HUES6 (cell line): ENCODE results near the gene AJM1.

Experiments used
- H3K27ac ChIP-seq: 2 replicates; pipeline ENCODE4 v1.7.0; 2013; ENCODE audit warnings: low read depth, mild to moderate bottlenecking, low read length, inconsistent platforms
- H3K27me3 ChIP-seq: 2 replicates; pipeline ENCODE4 v1.6.1; 2013; ENCODE audit warnings: low read length; ENCODE audit not compliant: control insufficient read depth, insufficient read depth
- H3K36me3 ChIP-seq: 2 replicates; pipeline ENCODE4 v1.6.1; 2013; ENCODE audit warnings: low read length; ENCODE audit not compliant: control insufficient read depth, insufficient read depth
- H3K4me1 ChIP-seq: 2 replicates; pipeline ENCODE4 v1.6.1; 2013; ENCODE audit warnings: low read length; ENCODE audit not compliant: control insufficient read depth, insufficient read depth
- H3K4me3 ChIP-seq: 2 replicates; pipeline ENCODE4 v1.5.1; 2013; ENCODE audit warnings: low read depth, low read length
- H3K9ac ChIP-seq: one replicate; pipeline ENCODE4 v1.6.1; 2013; ENCODE audit warnings: mild to moderate bottlenecking, low read length
- H3K9me3 ChIP-seq: 2 replicates; pipeline ENCODE4 v1.6.1; 2013; ENCODE audit warnings: low read depth, low read length; ENCODE audit not compliant: control insufficient read depth, insufficient read depth

The AJM1 gene

GRCh38 chr9:136808806-136809158 is 33.5 kb upstream of the AJM1 start:
- Histone ChIP-seq H3K27me3 (no peaks in the 10 kb centered on the region), H3K27ac (peak overlapping the region; percentile 42; the same call in 1 of the 2 replicates), H3K9ac (peak overlapping the region; percentile 93), H3K36me3 (peaks cover 44% of the 10 kb centered on the region), H3K9me3 (no peaks in the 10 kb centered on the region), H3K4me3 (peak overlapping the region; percentile 90), H3K4me1 (peaks cover 21% of the 10 kb centered on the region; the same call in 1 of the 2 replicates)

- no peaks in the 10 kb centered on the region for H3K9me3 ChIP-seq
- H3K9ac ChIP-seq: no peak overlapping the region
- peaks cover 4% of the 10 kb centered on the region; the same call in 1 of the 2 replicates for H3K4me1 ChIP-seq
- peaks cover 42% of the 10 kb centered on the region for H3K36me3 ChIP-seq
- no peak overlapping the region for H3K4me3 ChIP-seq
- no peak overlapping the region for H3K27ac ChIP-seq
- no peaks in the 10 kb centered on the region for H3K27me3 ChIP-seq
Measured at GRCh38 chr9:136814725-136815421, 27.4 kb upstream of the AJM1 start.

- peaks cover 37% of the 10 kb centered on the region for H3K36me3 ChIP-seq
- H3K9ac ChIP-seq: no peak overlapping the region
- H3K27me3 ChIP-seq: no peaks in the 10 kb centered on the region
- no peak overlapping the region for H3K4me3 ChIP-seq
- no peaks in the 10 kb centered on the region for H3K4me1 ChIP-seq
- no peak overlapping the region for H3K27ac ChIP-seq
- no peaks in the 10 kb centered on the region for H3K9me3 ChIP-seq
Measured at GRCh38 chr9:136815422-136815782, 26.9 kb upstream of the AJM1 start.

GRCh38 chr9:136820971-136821825 is 21.1 kb upstream of the AJM1 start:
- H3K27ac ChIP-seq: no peak overlapping the region
- H3K36me3 ChIP-seq: peaks cover 35% of the 10 kb centered on the region
- H3K4me1 ChIP-seq: peaks cover 8% of the 10 kb centered on the region; the same call in 1 of the 2 replicates
- peak overlapping the region; percentile 80 for H3K9ac ChIP-seq
- no peaks in the 10 kb centered on the region for H3K27me3 ChIP-seq
- no peaks in the 10 kb centered on the region for H3K9me3 ChIP-seq
- peak overlapping the region; percentile 55 for H3K4me3 ChIP-seq

- Histone ChIP-seq H3K36me3 (peaks cover 40% of the 10 kb centered on the region), H3K4me3 (peak overlapping the region; percentile 55), H3K9me3 (no peaks in the 10 kb centered on the region), H3K27ac (no peak overlapping the region), H3K27me3 (no peaks in the 10 kb centered on the region), H3K9ac (no peak overlapping the region), H3K4me1 (peaks cover 8% of the 10 kb centered on the region; the same call in 1 of the 2 replicates)
Measured at GRCh38 chr9:136821826-136822544, 20.3 kb upstream of the AJM1 start.

GRCh38 chr9:136823136-136824046 is 18.9 kb upstream of the AJM1 start:
- Histone ChIP-seq H3K4me3 (no peak overlapping the region), H3K9ac (no peak overlapping the region), H3K36me3 (peaks cover 51% of the 10 kb centered on the region), H3K9me3 (no peaks in the 10 kb centered on the region), H3K4me1 (peaks cover 8% of the 10 kb centered on the region; the same call in 1 of the 2 replicates), H3K27me3 (no peaks in the 10 kb centered on the region), H3K27ac (no peak overlapping the region)

GRCh38 chr9:136824496-136825225 is 17.6 kb upstream of the AJM1 start:
- Histone ChIP-seq H3K36me3 (peaks cover 64% of the 10 kb centered on the region), H3K4me1 (peaks cover 8% of the 10 kb centered on the region; the same call in 1 of the 2 replicates), H3K9ac (no peak overlapping the region), H3K4me3 (no peak overlapping the region), H3K27me3 (no peaks in the 10 kb centered on the region), H3K27ac (no peak overlapping the region), H3K9me3 (no peaks in the 10 kb centered on the region)

- H3K4me1 ChIP-seq: peaks cover 8% of the 10 kb centered on the region; the same call in 1 of the 2 replicates
- no peaks in the 10 kb centered on the region for H3K9me3 ChIP-seq
- H3K9ac ChIP-seq: no peak overlapping the region
- no peaks in the 10 kb centered on the region for H3K27me3 ChIP-seq
- H3K4me3 ChIP-seq: no peak overlapping the region
- H3K27ac ChIP-seq: no peak overlapping the region
- H3K36me3 ChIP-seq: peaks cover 73% of the 10 kb centered on the region
Measured at GRCh38 chr9:136825295-136826187, 16.7 kb upstream of the AJM1 start.

GRCh38 chr9:136826188-136826541 is 16.1 kb upstream of the AJM1 start:
- peaks cover 78% of the 10 kb centered on the region for H3K36me3 ChIP-seq
- H3K4me3 ChIP-seq: no peak overlapping the region
- H3K9me3 ChIP-seq: no peaks in the 10 kb centered on the region
- no peak overlapping the region for H3K9ac ChIP-seq
- H3K27ac ChIP-seq: no peak overlapping the region
- peaks cover 2% of the 10 kb centered on the region; the same call in 1 of the 2 replicates for H3K4me1 ChIP-seq
- H3K27me3 ChIP-seq: no peaks in the 10 kb centered on the region
